HUES6 (cell line): ENCODE data around the gene HPS6.

Source experiments
- H3K27ac ChIP-seq: 2 replicates; pipeline ENCODE4 v1.7.0; 2013; ENCODE audit warnings: low read depth, mild to moderate bottlenecking, low read length, inconsistent platforms
- H3K27me3 ChIP-seq: 2 replicates; pipeline ENCODE4 v1.6.1; 2013; ENCODE audit warnings: low read length; ENCODE audit not compliant: control insufficient read depth, insufficient read depth
- H3K36me3 ChIP-seq: 2 replicates; pipeline ENCODE4 v1.6.1; 2013; ENCODE audit warnings: low read length; ENCODE audit not compliant: control insufficient read depth, insufficient read depth
- H3K4me1 ChIP-seq: 2 replicates; pipeline ENCODE4 v1.6.1; 2013; ENCODE audit warnings: low read length; ENCODE audit not compliant: control insufficient read depth, insufficient read depth
- H3K4me3 ChIP-seq: 2 replicates; pipeline ENCODE4 v1.5.1; 2013; ENCODE audit warnings: low read depth, low read length
- H3K9ac ChIP-seq: one replicate; pipeline ENCODE4 v1.6.1; 2013; ENCODE audit warnings: mild to moderate bottlenecking, low read length
- H3K9me3 ChIP-seq: 2 replicates; pipeline ENCODE4 v1.6.1; 2013; ENCODE audit warnings: low read depth, low read length; ENCODE audit not compliant: control insufficient read depth, insufficient read depth

Gene HPS6

GRCh38 chr10:102112210-102112817 is 47.2 kb downstream of the HPS6 start:
- Histone ChIP-seq H3K9me3 (no peaks in the 10 kb centered on the region), H3K27me3 (no peaks in the 10 kb centered on the region), H3K4me1 (peaks cover 39% of the 10 kb centered on the region), H3K4me3 (peak overlapping the region; percentile 89), H3K36me3 (peaks cover 44% of the 10 kb centered on the region), H3K9ac (no peak overlapping the region), H3K27ac (no peak overlapping the region)

GRCh38 chr10:102113261-102113955 is 48.3 kb downstream of the HPS6 start:
- no peak overlapping the region for H3K27ac ChIP-seq
- peak overlapping the region; percentile 89 for H3K4me3 ChIP-seq
- no peaks in the 10 kb centered on the region for H3K9me3 ChIP-seq
- H3K36me3 ChIP-seq = peaks cover 34% of the 10 kb centered on the region
- H3K27me3 ChIP-seq = no peaks in the 10 kb centered on the region
- peaks cover 50% of the 10 kb centered on the region for H3K4me1 ChIP-seq
- peak overlapping the region; percentile 91 for H3K9ac ChIP-seq

- H3K4me1 ChIP-seq = peaks cover 56% of the 10 kb centered on the region
- H3K27ac ChIP-seq = peak overlapping the region; percentile 76; the same call in 1 of the 2 replicates
- H3K9ac ChIP-seq = peak overlapping the region; percentile 91
- peaks cover 26% of the 10 kb centered on the region for H3K36me3 ChIP-seq
- H3K9me3 ChIP-seq = no peaks in the 10 kb centered on the region
- peak overlapping the region; percentile 89 for H3K4me3 ChIP-seq
- H3K27me3 ChIP-seq = no peaks in the 10 kb centered on the region
Observed at GRCh38 chr10:102113956-102114857, 49.1 kb downstream of the HPS6 start.

- Histone ChIP-seq H3K27me3 (no peaks in the 10 kb centered on the region), H3K4me1 (peaks cover 56% of the 10 kb centered on the region), H3K27ac (peak overlapping the region; percentile 21), H3K9ac (peak overlapping the region; percentile 29), H3K36me3 (peaks cover 18% of the 10 kb centered on the region), H3K9me3 (no peaks in the 10 kb centered on the region), H3K4me3 (peak overlapping the region; percentile 89)
Observed at GRCh38 chr10:102114861-102115618, 49.9 kb downstream of the HPS6 start.

GRCh38 chr10:102115775-102116174 is 50.6 kb downstream of the HPS6 start:
- Histone ChIP-seq H3K4me3 (peak overlapping the region; percentile 89), H3K4me1 (peaks cover 56% of the 10 kb centered on the region), H3K27ac (0 out of 2 replicates have a peak overlapping the region, but pooled peaks have one; percentile 21)

GRCh38 chr10:102116656-102117055 is 51.5 kb downstream of the HPS6 start:
- Histone ChIP-seq H3K9ac (peak overlapping the region; percentile 80), H3K4me1 (peaks cover 59% of the 10 kb centered on the region), H3K36me3 (peaks cover 2% of the 10 kb centered on the region; the same call in 1 of the 2 replicates), H3K4me3 (peak overlapping the region; percentile 90), H3K27me3 (no peaks in the 10 kb centered on the region), H3K27ac (no peak overlapping the region), H3K9me3 (no peaks in the 10 kb centered on the region)

More at GRCh38 chr10:102115775-102116174, 50.6 kb downstream of the HPS6 start:
- peaks cover 10% of the 10 kb centered on the region for H3K36me3 ChIP-seq
- H3K27me3 ChIP-seq = no peaks in the 10 kb centered on the region
- H3K9me3 ChIP-seq = no peaks in the 10 kb centered on the region
- H3K9ac ChIP-seq = no peak overlapping the region
